Left lung (tissue), 10 donors: ENCODE data around the gene ADIG. TPM values are rescaled to one million over a fixed set of nuclear protein-coding genes. Genes with fewer than 3 reads are reported as not detected.

Source experiments
- ATAC-seq: fragments of 200-7000 bp; cut with Tn5 transposase; one replicate; pipeline ENCODE4 v1.9.1; 2020; ENCODE audit warnings: moderate library complexity
- DNase-seq, 4 donors: peaks; one replicate each; pipeline ENCODE4 v3.0.0-alpha.2; 2013 to 2020
- H3K27ac ChIP-seq, 2 donors: fragments of 200-600 bp; sonication (generic) in 1 of 2; one replicate each; pipeline versions ENCODE4 v1.5.0 to v1.8.0; 2020 to 2021
- H3K27me3 ChIP-seq, 2 donors: fragments of 200-600 bp; sonication (generic) in 1 of 2; one replicate each; pipeline versions ENCODE4 v1.5.0 to v1.8.0; 2020 to 2021
- H3K36me3 ChIP-seq, 2 donors: fragments of 200-600 bp; sonication (generic) in 1 of 2; one replicate each; pipeline versions ENCODE4 v1.5.0 to v1.8.0; 2020 to 2021
- H3K4me1 ChIP-seq, 2 donors: fragments of 200-600 bp; one replicate each; pipeline ENCODE4 v1.8.0; 2021
- H3K4me3 ChIP-seq, 2 donors: fragments of 200-600 bp; sonication (generic) in 1 of 2; one replicate each; pipeline versions ENCODE4 v1.5.0 to v1.8.0; 2020 to 2021; ENCODE audit warnings: mild to moderate bottlenecking in 1 of 2
- H3K9me3 ChIP-seq, 2 donors: fragments of 200-600 bp; sonication (generic) in 1 of 2; one replicate each; pipeline versions ENCODE4 v1.5.0 to v1.8.0; 2020 to 2021
- CTCF ChIP-seq, 2 donors: fragments of 200-600 bp; sonication (generic) in 1 of 2; IDR thresholded peaks; one replicate each; pipeline versions ENCODE4 v1.5.0 to v1.8.0; 2021; ENCODE audit warnings: antibody characterized with exemption in 2 of 2
- intact Hi-C, 2 donors: fragments of 100-400 bp; cut with DNase I; formaldehyde crosslinking; loops; one replicate each; pipeline versions ENCODE4 v1.11.2 to v1.14.2; 2022
- polyA plus RNA-seq, 6 donors: library from polyadenylated mRNA; unstranded; fragments of 120-200 nt; gene quantifications; one replicate each; pipeline ENCODE4 v1.2.1, GENCODE V29; 2013; ENCODE audit not compliant: insufficient read length in 6 of 6
- total RNA-seq, 2 donors: library from RNA; stranded (reverse); fragmentation: NEBNext Ultra II Directional; extraction: Animal tissue kit (Norgen Biotek cat#: 25700); gene quantifications; one replicate each; pipeline ENCODE4 v1.2.1, GENCODE V29; 2021
- donor health status: DM: no; HTN: yes; CAD: no.
- donor health status: DM: no; HTN: no; CAD: no.

Gene ADIG
- total and polyA plus RNA-seq, 8 donors: not detected

- DNase-seq (no peak), ATAC-seq (no peak)
- no peaks in the 10 kb centered on the region for H3K36me3 ChIP-seq
Observed at GRCh38 chr20:38620441-38620840, 39.4 kb downstream of the ADIG start.

GRCh38 chr20:38623061-38623460, 42.1 kb downstream of the ADIG start:
- no peak overlapping the region for H3K4me3 ChIP-seq
- H3K4me1 ChIP-seq: no peaks in the 10 kb centered on the region
- no peaks in the 10 kb centered on the region for H3K9me3 ChIP-seq
- no peak overlapping the region for H3K27ac ChIP-seq
- peaks cover 0 to 30% of the 10 kb centered on the region in 2 donors for H3K27me3 ChIP-seq
- DNase-seq: no peak
- H3K36me3 ChIP-seq: no peaks in the 10 kb centered on the region
- no peak for ATAC-seq
- intact Hi-C loops: no loop called here
- TF ChIP-seq CTCF (IDR thresholded peaks at IDR 0.05): no peak

More at GRCh38 chr20:38620441-38620840, 39.4 kb downstream of the ADIG start:
- no peak overlapping the region for H3K4me3 ChIP-seq
- H3K27ac ChIP-seq: no peak overlapping the region
- H3K9me3 ChIP-seq: no peaks in the 10 kb centered on the region
- no peaks in the 10 kb centered on the region for H3K4me1 ChIP-seq
- no peak for TF ChIP-seq CTCF (IDR thresholded peaks at IDR 0.05)
- intact Hi-C loops: no loop called here
- H3K27me3 ChIP-seq: peaks cover 0 to 55% of the 10 kb centered on the region in 2 donors

- Histone ChIP-seq H3K9me3 (no peaks in the 10 kb centered on the region), H3K27ac (no peak overlapping the region), H3K4me3 (no peak overlapping the region), H3K27me3 (peaks cover 0 to 22% of the 10 kb centered on the region in 2 donors), H3K4me1 (no peaks in the 10 kb centered on the region), H3K36me3 (no peaks in the 10 kb centered on the region)
- intact Hi-C loops: no loop called here
- DNase-seq: no peak
- no peak for TF ChIP-seq CTCF (IDR thresholded peaks at IDR 0.05)
- ATAC-seq: no peak
Observed at GRCh38 chr20:38624084-38624483, 43.1 kb downstream of the ADIG start.

- intact Hi-C loops: no loop called here
- ATAC-seq (no peak), DNase-seq (no peak)
- H3K9me3 ChIP-seq: no peaks in the 10 kb centered on the region
- H3K27ac ChIP-seq: no peak overlapping the region
- peaks cover 0 to 6% of the 10 kb centered on the region in 2 donors for H3K27me3 ChIP-seq
- no peak overlapping the region for H3K4me3 ChIP-seq
- no peaks in the 10 kb centered on the region for H3K36me3 ChIP-seq
- no peak for TF ChIP-seq CTCF (IDR thresholded peaks at IDR 0.05)
- H3K4me1 ChIP-seq: no peaks in the 10 kb centered on the region
Observed at GRCh38 chr20:38625896-38626295, 44.9 kb downstream of the ADIG start.

GRCh38 chr20:38626921-38627659, 46.1 kb downstream of the ADIG start:
- Histone ChIP-seq H3K9me3 (no peaks in the 10 kb centered on the region), H3K27ac (no peak overlapping the region), H3K4me3 (no peak overlapping the region), H3K36me3 (no peaks in the 10 kb centered on the region), H3K27me3 (peaks cover 0 to 5% of the 10 kb centered on the region in 2 donors), H3K4me1 (no peaks in the 10 kb centered on the region)
- no peak for DNase-seq
- intact Hi-C loops: no loop called here
- TF ChIP-seq CTCF (IDR thresholded peaks at IDR 0.05): no peak
- no peak for ATAC-seq
